KBM-7 (cell line): Measurements from ENCODE around the gene LRWD1.
"Not testable (repeated sequence)": the region's sequence is repeated elsewhere in the genome, so short reads cannot be mapped to it uniquely, and the experiment has no call there.

ENCODE experiments used
- DNase-seq: peaks from one replicate; pipeline ENCODE4 v3.0.0-alpha.2; 2015
- in situ Hi-C: fragments of 300-500 bp; cut with MboI; formaldehyde crosslinking; loops from 2 replicates; pipeline ENCODE4 v1.14.3; 2020; ENCODE audit warnings: low sequenced_read_pairs, low pct_unique_long_range_greater_than_20kb, mixed read lengths

Gene LRWD1

GRCh38 chr7:102481962-102482361 lies 17.2 kb downstream of the LRWD1 start:
- in situ Hi-C loops: not testable (repeated sequence)

GRCh38 chr7:102484317-102484716 lies 19.5 kb downstream of the LRWD1 start:
- in situ Hi-C loops: not testable (repeated sequence)

More at GRCh38 chr7:102481962-102482361, 17.2 kb downstream of the LRWD1 start:
- not testable (repeated sequence) for DNase-seq

GRCh38 chr7:102490529-102491075 lies 25.8 kb downstream of the LRWD1 start:
- in situ Hi-C loops: not testable (repeated sequence)

More at GRCh38 chr7:102484317-102484716, 19.5 kb downstream of the LRWD1 start:
- DNase-seq: not testable (repeated sequence)

GRCh38 chr7:102493220-102493935 lies 28.6 kb downstream of the LRWD1 start:
- in situ Hi-C loops: not testable (repeated sequence)

More at GRCh38 chr7:102490529-102491075, 25.8 kb downstream of the LRWD1 start:
- DNase-seq: not testable (repeated sequence)

GRCh38 chr7:102494026-102494425 lies 29.2 kb downstream of the LRWD1 start:
- in situ Hi-C loops, DNase-seq: not testable (repeated sequence)

More at GRCh38 chr7:102493220-102493935, 28.6 kb downstream of the LRWD1 start:
- DNase-seq: not testable (repeated sequence)

- in situ Hi-C loops, DNase-seq: not testable (repeated sequence)
These were observed 29.8 kb downstream of the LRWD1 start for GRCh38 chr7:102494473-102495149.

GRCh38 chr7:102496861-102497260 lies 32.1 kb downstream of the LRWD1 start:
- in situ Hi-C loops, DNase-seq: not testable (repeated sequence)

GRCh38 chr7:102497308-102497707 lies 32.5 kb downstream of the LRWD1 start:
- in situ Hi-C loops: not testable (repeated sequence)

GRCh38 chr7:102498321-102498720 lies 33.5 kb downstream of the LRWD1 start:
- DNase-seq, in situ Hi-C loops: not testable (repeated sequence)

More at GRCh38 chr7:102497308-102497707, 32.5 kb downstream of the LRWD1 start:
- not testable (repeated sequence) for DNase-seq

GRCh38 chr7:102503141-102503540 lies 38.4 kb downstream of the LRWD1 start:
- in situ Hi-C loops: not testable (repeated sequence)

GRCh38 chr7:102505298-102506185 lies 40.8 kb downstream of the LRWD1 start:
- in situ Hi-C loops, DNase-seq: not testable (repeated sequence)

More at GRCh38 chr7:102503141-102503540, 38.4 kb downstream of the LRWD1 start:
- not testable (repeated sequence) for DNase-seq

GRCh38 chr7:102507410-102508088 lies 42.8 kb downstream of the LRWD1 start:
- DNase-seq, in situ Hi-C loops: not testable (repeated sequence)

GRCh38 chr7:102510575-102510974 lies 45.8 kb downstream of the LRWD1 start:
- DNase-seq, in situ Hi-C loops: not testable (repeated sequence)

GRCh38 chr7:102511860-102512522 lies 47.2 kb downstream of the LRWD1 start:
- DNase-seq, in situ Hi-C loops: not testable (repeated sequence)

- peak; percentile 14 for DNase-seq
- in situ Hi-C loops: not testable (repeated sequence)
These were observed 47.9 kb downstream of the LRWD1 start for GRCh38 chr7:102512642-102513221.

- in situ Hi-C loops, DNase-seq: not testable (repeated sequence)
These were observed 50.3 kb downstream of the LRWD1 start for GRCh38 chr7:102514881-102515721.
